NCI-H460 (cell line): ENCODE data around the gene ZSCAN9. TPM values are rescaled to one million over a fixed set of nuclear protein-coding genes. Genes with fewer than 3 reads are reported as not detected.

Experiments
- DNase-seq: peaks from one replicate; pipeline ENCODE4 v3.0.0-alpha.2; 2016; ENCODE audit warnings: low read depth; ENCODE audit errors: extremely low read depth
- total RNA-seq: library from RNA; depleted of rRNA; stranded (reverse); fragments of >200 nt; shearing (Covaris generic); gene quantifications from 2 replicates; pipeline ENCODE4 v1.2.3, GENCODE V29; 2014; rRNA removed

ZSCAN9 gene
- total RNA-seq, 1 experiment from 2014 or later, result 10.9 TPM

- DNase-seq, result no peak
These were observed 41.5 kb downstream of the ZSCAN9 start for GRCh38 chr6:28266563-28266961.

- DNase-seq, result peak; percentile 80
These were observed 42.1 kb downstream of the ZSCAN9 start, which contains the start of gene ZSCAN26 for GRCh38 chr6:28266962-28267694. Gene ZSCAN26 (plus strand): TSS chr6:28267143. CDS start chr6:28271920, 4,777 bp downstream.

GRCh38 chr6:28267695-28268059, 42.6 kb downstream of the ZSCAN9 start:
- DNase-seq, result no peak

GRCh38 chr6:28269492-28269891, 44.4 kb downstream of the ZSCAN9 start:
- DNase-seq, result peak; percentile 54

GRCh38 chr6:28274888-28275287, 49.8 kb downstream of the ZSCAN9 start:
- no peak for DNase-seq

GRCh38 chr6:28277746-28278145, 52.7 kb downstream of the ZSCAN9 start:
- DNase-seq, result no peak

- no peak for DNase-seq
These were observed 55.7 kb downstream of the ZSCAN9 start for GRCh38 chr6:28280595-28281287.

GRCh38 chr6:28281288-28282064, 56.4 kb downstream of the ZSCAN9 start, which contains the start of gene PGBD1:
Gene PGBD1 (plus strand): TSS chr6:28281572. CDS start chr6:28283814, 2,242 bp downstream.
- DNase-seq, result peak; percentile 51

GRCh38 chr6:28282926-28283325, 57.9 kb downstream of the ZSCAN9 start:
- DNase-seq, result no peak

Other genes starting within 250 kb of the ZSCAN9 start
- gene ZNF165, start 144.7 kb upstream of the ZSCAN9 start, total RNA-seq, result 0.84 and 1.1 TPM in 2 replicates
- gene ZSCAN16, start 100.7 kb upstream of the ZSCAN9 start, total RNA-seq, result 5.6 and 7.9 TPM in 2 replicates
- 13.1 and 14.8 TPM in 2 replicates for gene ZKSCAN8, start 83.4 kb upstream of the ZSCAN9 start, total RNA-seq
- gene ZKSCAN4, start 27.0 kb downstream of the ZSCAN9 start, total RNA-seq, result 2.6 and 3.4 TPM in 2 replicates
- gene NKAPL, start 34.0 kb downstream of the ZSCAN9 start, total RNA-seq, result not detected in 2 replicates
- 10.6 and 11.0 TPM in 2 replicates for gene ZSCAN26, start 41.9 kb downstream of the ZSCAN9 start, total RNA-seq
- 4.5 and 5.2 TPM in 2 replicates for gene PGBD1, start 56.3 kb downstream of the ZSCAN9 start, total RNA-seq
- gene ZSCAN31, start 110.9 kb downstream of the ZSCAN9 start, total RNA-seq, result 31.9 and 41.4 TPM in 2 replicates
- gene ZKSCAN3, start 124.7 kb downstream of the ZSCAN9 start, total RNA-seq, result 5.6 TPM in 2 replicates
- 3.9 and 5.7 TPM in 2 replicates for gene ZSCAN12, start 174.5 kb downstream of the ZSCAN9 start, total RNA-seq
- gene ZSCAN23, start 218.2 kb downstream of the ZSCAN9 start, total RNA-seq, result not detected in 2 replicates